Kidney epithelial cell (primary cell): Measurements from ENCODE around the gene ABHD10. TPM values are rescaled to one million over a fixed set of nuclear protein-coding genes. Genes with fewer than 3 reads are reported as not detected.

Experiments used
- DNase-seq: peaks from one replicate; pipeline ENCODE4 v3.0.0-alpha.2; 2010; ENCODE audit warnings: low read depth
- H3K27me3 ChIP-seq: 2 replicates; pipeline ENCODE4 v1.6.0; 2011; ENCODE audit warnings: low read length; ENCODE audit not compliant: control insufficient read depth, insufficient read depth
- H3K36me3 ChIP-seq: 2 replicates; pipeline ENCODE4 v1.5.1; 2011; ENCODE audit warnings: low read length; ENCODE audit not compliant: control insufficient read depth, insufficient read depth
- H3K4me3 ChIP-seq: 2 replicates; pipeline ENCODE4 v1.5.1; 2011; ENCODE audit warnings: low read depth, mild to moderate bottlenecking, control low read depth, low read length
- total RNA-seq: library from RNA; depleted of rRNA; stranded (reverse); fragments of >200 nt; gene quantifications from 2 replicates; pipeline ENCODE4 v1.2.3, GENCODE V29; 2015
- TF ChIP-seq, protein P1 (sequence below): IDR thresholded peaks from 2 replicates; pipeline ENCODE4 v1.5.1; 2011; ENCODE audit warnings: mild to moderate bottlenecking, moderate library complexity, low read length, control low read depth, inconsistent platforms; ENCODE audit not compliant: insufficient read depth, poor library complexity, severe bottlenecking

Gene ABHD10
- total RNA-seq, 1 donor from 2014 or later = 17.6 TPM

DNA sequence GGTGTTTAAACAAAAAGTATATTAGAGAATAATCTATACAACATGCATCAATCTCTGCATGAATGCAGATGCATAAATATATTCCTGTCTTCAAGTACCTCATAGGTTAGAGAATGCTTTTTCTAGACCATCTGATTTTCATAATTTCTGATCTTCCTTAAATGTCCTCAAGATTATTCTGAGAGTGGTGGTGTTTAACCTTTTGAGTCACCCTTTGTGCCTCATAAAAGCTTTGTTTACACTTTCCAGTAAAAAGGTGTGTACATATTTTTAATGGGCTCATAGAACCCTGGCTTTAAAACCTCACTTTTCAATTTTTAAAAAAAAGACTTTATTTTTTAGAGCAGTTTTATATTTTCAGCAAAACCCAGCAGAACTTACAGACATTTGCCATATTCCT is 41.0 kb upstream of the ABHD10 start:
- Histone ChIP-seq H3K4me3 (no peak overlapping the region), H3K36me3 (no peaks in the 10 kb centered on the region), H3K27me3 (no peaks in the 10 kb centered on the region)
- no peak for DNase-seq
- TF ChIP-seq, protein P1, sequence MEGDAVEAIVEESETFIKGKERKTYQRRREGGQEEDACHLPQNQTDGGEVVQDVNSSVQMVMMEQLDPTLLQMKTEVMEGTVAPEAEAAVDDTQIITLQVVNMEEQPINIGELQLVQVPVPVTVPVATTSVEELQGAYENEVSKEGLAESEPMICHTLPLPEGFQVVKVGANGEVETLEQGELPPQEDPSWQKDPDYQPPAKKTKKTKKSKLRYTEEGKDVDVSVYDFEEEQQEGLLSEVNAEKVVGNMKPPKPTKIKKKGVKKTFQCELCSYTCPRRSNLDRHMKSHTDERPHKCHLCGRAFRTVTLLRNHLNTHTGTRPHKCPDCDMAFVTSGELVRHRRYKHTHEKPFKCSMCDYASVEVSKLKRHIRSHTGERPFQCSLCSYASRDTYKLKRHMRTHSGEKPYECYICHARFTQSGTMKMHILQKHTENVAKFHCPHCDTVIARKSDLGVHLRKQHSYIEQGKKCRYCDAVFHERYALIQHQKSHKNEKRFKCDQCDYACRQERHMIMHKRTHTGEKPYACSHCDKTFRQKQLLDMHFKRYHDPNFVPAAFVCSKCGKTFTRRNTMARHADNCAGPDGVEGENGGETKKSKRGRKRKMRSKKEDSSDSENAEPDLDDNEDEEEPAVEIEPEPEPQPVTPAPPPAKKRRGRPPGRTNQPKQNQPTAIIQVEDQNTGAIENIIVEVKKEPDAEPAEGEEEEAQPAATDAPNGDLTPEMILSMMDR = no peak

DNA sequence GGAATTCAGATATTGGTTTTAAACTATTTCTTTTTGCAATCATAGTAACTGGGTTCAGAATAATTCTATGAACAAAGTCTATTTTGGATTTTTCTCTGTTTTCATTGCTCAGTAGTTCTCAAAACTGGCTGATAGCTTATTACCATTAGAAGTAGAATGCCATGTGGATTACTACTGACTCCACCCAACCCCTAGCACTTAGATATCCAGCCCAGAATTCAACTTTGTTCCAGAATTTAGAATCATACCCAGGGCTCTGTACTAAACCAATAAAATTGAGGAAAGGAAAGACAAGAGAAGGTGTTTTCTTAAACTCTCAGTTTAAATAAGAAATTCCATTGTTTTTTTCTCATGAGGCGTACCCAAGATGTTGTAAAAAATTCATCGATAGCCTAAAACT is 39.0 kb upstream of the ABHD10 start:
- no peaks in the 10 kb centered on the region for H3K27me3 ChIP-seq
- TF ChIP-seq, protein P1 = no peak
- H3K36me3 ChIP-seq = no peaks in the 10 kb centered on the region
- no peak for DNase-seq
- no peak overlapping the region for H3K4me3 ChIP-seq

DNA sequence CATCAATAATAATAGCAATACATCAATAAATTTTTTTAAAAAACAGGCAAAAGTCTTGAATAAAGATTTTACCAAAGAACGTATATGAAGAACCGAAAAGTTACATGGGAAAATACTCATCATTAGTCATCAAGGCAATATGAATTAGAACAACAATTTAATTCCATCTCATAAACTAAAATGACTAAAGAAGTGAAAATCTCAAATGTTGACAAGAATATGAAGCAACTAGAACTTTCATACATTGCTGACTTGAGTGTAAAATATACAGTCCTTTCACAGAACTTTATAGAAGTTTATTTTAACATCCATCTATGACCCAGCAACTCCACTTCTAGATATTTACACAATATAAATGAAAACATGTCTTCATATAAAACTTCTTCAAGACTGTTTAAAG is 35.3 kb upstream of the ABHD10 start:
- Histone ChIP-seq H3K36me3 (no peaks in the 10 kb centered on the region), H3K27me3 (no peaks in the 10 kb centered on the region), H3K4me3 (no peak overlapping the region)
- no peak for DNase-seq
- TF ChIP-seq, protein P1 = no peak

DNA sequence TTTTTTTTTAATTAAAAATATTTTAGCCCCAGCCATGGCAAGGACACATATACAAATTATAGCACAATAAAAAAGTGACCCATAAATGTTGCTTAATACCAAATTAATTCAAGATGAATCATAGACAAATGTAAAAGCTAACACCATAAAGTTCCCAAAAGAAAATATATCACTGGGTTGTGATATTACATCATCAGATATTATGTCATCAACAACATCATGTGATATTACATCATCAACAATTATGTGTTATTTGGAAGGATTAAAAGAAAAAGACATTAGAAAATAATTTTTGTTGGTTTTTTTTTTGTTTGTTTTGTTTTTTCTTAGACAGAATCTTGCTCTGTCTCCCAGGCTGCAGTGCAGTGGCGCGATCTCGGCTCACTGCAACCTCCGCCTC is 34.5 kb upstream of the ABHD10 start:
- H3K27me3 ChIP-seq = no peaks in the 10 kb centered on the region
- DNase-seq = no peak
- no peaks in the 10 kb centered on the region for H3K36me3 ChIP-seq
- H3K4me3 ChIP-seq = no peak overlapping the region
- TF ChIP-seq, protein P1 = no peak

DNA sequence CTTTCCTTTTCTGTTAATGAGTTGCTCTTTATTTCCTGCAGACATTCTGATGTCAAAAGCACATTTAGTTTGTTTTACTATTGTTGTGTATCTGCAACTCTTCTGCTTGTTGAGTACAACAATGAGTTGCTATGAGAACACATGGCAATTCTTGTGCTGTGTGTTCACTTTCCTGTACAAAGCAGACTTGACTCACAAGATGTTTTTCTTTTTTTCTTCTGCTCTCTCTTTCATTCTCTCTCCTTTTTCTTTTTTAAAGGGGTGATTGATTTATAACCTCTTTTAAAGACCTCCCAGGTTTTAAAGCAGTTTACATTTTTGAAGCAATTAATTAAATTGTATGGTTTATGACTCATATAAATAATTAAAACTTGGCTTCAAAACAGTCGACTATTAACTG is 31.6 kb upstream of the ABHD10 start:
- TF ChIP-seq, protein P1 = no peak
- no peak overlapping the region for H3K4me3 ChIP-seq
- H3K36me3 ChIP-seq = no peaks in the 10 kb centered on the region
- no peak for DNase-seq
- H3K27me3 ChIP-seq = no peaks in the 10 kb centered on the region

DNA sequence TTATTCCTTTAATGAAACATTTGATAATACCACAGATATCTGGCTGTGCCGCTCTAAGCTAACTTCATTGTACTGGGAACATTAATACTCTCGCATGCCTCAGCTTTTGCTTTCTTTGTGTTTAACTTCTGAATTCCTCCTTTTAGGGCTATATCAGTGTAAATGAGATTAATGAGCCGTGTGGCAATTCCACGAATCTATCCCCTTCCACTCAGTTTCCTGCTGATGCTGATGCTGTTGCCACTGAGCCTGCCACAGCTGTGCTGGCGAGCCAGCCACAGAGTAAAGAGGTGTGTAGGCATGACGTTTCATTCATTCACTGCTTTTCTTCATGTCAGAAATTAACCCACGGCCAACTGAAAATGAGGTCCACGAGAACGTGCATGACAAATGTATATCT is 30.0 kb upstream of the ABHD10 start:
- no peak overlapping the region for H3K4me3 ChIP-seq
- TF ChIP-seq, protein P1 = no peak

More for the DNA sequence above, 30.0 kb upstream of the ABHD10 start:
- DNase-seq = no peak
- H3K27me3 ChIP-seq = no peaks in the 10 kb centered on the region
- peaks cover 2% of the 10 kb centered on the region for H3K36me3 ChIP-seq
